ENCODE measurements around the gene RAB31. TPM values are rescaled to one million over a fixed set of nuclear protein-coding genes. Genes with fewer than 3 reads are reported as not detected.

Gene RAB31
- total RNA-seq, 2 donors from 2014 or later = 4.7 to 16.0 TPM

DNA sequence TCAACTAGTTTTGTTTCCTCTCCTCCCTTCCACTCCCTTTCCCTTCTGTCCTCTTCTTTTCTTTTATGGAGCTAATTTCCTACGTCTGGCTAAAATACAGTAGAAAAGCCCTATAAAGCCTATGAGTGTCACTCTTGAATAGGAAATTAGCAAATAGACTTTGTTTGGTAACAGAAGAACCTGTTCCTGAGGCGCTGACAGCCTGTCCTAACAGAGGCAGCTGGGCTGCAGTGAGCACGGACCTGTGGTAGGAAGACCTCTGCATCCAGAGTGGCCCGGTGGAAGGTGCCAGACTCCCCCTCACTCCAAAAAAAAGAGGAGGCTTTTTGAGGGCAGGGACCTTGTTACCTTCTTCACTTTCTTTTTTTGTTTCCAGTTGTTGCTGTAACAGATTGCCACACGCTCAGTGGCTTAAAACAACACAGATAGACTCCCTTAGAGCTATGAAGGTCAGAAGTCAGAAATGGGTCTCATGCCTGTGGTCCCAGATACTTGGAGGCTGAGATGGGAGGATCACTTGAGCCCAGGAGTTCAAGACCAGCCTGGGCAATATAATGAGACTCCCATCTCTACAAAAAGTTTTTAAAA is 96.5 kb downstream of the RAB31 start:
- Histone ChIP-seq H3K27ac (no peak overlapping the region), H3K4me1 (no peaks in the 10 kb centered on the region), H3K27me3 (no peaks in the 10 kb centered on the region), H3K9me3 (no peaks in the 10 kb centered on the region), H3K36me3 (no peaks in the 10 kb centered on the region), H3K9ac (ENCODE audit: low read depth in 2 of 2, low read length in 2 of 2) (no peak overlapping the region), H3K4me3 (no peak overlapping the region)
- DNase-seq = no peak
- intact Hi-C loops (cut with DNase I) = loop anchor here (10.0 kb wide), 1 partner anchor 150 kb away; no protein-coding TSS in a partner anchor
- TF ChIP-seq CTCF (IDR thresholded peaks at IDR 0.05) = no peak

DNA sequence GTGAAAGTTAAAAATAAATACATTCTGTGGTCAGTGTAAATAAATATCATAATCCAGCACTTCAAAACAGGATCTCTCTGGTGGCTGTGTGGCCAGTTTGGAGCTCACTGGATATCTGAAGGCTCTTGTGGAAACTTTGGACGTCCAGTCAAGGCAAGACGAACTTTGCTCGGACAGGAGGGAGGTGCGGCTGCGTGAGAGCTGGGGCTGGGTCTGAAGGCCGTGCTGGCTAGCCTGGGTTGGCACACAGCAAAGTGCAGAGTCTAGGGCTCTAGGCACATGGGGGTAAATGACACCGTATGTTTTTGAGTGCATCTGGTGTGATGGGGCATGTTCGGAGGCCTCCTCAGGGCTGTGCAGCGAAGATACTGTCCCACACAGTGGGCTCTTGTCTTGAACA is 98.8 kb downstream of the RAB31 start:
- Histone ChIP-seq H3K4me1 (no peaks in the 10 kb centered on the region), H3K27me3 (no peaks in the 10 kb centered on the region), H3K36me3 (no peaks in the 10 kb centered on the region), H3K9ac (ENCODE audit: low read depth in 2 of 2, low read length in 2 of 2) (no peak overlapping the region), H3K4me3 (no peak overlapping the region), H3K9me3 (no peaks in the 10 kb centered on the region), H3K27ac (no peak overlapping the region)
- intact Hi-C loops (cut with DNase I) = loop anchor here (10.0 kb wide), 1 partner anchor 148 kb away; no protein-coding TSS in a partner anchor
- no peak for DNase-seq
- no peak for TF ChIP-seq CTCF (IDR thresholded peaks at IDR 0.05)

- H3K4me3 ChIP-seq = no peak overlapping the region
These were observed 100.5 kb downstream of the RAB31 start for GRCh38 chr18:9808295-9809241.

DNA sequence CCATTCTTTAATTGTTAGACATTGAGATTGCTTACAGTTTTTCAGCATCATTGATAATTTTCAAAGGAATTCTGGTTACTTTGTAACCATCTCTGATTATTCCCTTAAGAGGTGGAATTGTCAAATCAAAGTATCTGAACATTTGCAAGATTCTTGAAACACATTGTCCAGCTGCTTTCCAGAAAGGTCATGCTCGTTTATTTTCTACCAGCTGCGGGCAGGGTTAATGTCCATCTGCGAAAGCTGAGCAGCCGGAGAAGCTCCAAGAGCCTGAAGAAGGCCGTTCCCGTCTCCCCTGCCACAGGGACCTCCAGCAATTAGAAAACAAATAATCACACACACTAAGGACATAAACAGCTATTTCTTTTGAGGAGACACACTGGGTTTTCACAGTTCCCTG is 101.6 kb downstream of the RAB31 start:
- no peaks in the 10 kb centered on the region for H3K27me3 ChIP-seq
- no peak for TF ChIP-seq CTCF (IDR thresholded peaks at IDR 0.05)
- no peak for DNase-seq
- H3K4me3 ChIP-seq = no peak overlapping the region
- no peak overlapping the region for H3K9ac ChIP-seq (ENCODE audit: low read depth in 2 of 2, low read length in 2 of 2)
- H3K9me3 ChIP-seq = no peaks in the 10 kb centered on the region
- no peaks in the 10 kb centered on the region for H3K36me3 ChIP-seq
- H3K27ac ChIP-seq = no peak overlapping the region
- no peaks in the 10 kb centered on the region for H3K4me1 ChIP-seq
- intact Hi-C loops (cut with DNase I) = loop anchor here (10.0 kb wide), 1 partner anchor 145 kb away; no protein-coding TSS in a partner anchor

More at GRCh38 chr18:9808295-9809241, 100.5 kb downstream of the RAB31 start:
- H3K4me1 ChIP-seq = no peaks in the 10 kb centered on the region
- H3K9me3 ChIP-seq = no peaks in the 10 kb centered on the region
- intact Hi-C loops (cut with DNase I) = loop anchor here (10.0 kb wide), 1 partner anchor 146 kb away; no protein-coding TSS in a partner anchor
- no peaks in the 10 kb centered on the region for H3K36me3 ChIP-seq
- DNase-seq = no peak
- no peak for TF ChIP-seq CTCF (IDR thresholded peaks at IDR 0.05)
- H3K27me3 ChIP-seq = no peaks in the 10 kb centered on the region
- no peak overlapping the region for H3K27ac ChIP-seq
- H3K9ac ChIP-seq (ENCODE audit: low read depth in 2 of 2, low read length in 2 of 2) = no peak overlapping the region

DNA sequence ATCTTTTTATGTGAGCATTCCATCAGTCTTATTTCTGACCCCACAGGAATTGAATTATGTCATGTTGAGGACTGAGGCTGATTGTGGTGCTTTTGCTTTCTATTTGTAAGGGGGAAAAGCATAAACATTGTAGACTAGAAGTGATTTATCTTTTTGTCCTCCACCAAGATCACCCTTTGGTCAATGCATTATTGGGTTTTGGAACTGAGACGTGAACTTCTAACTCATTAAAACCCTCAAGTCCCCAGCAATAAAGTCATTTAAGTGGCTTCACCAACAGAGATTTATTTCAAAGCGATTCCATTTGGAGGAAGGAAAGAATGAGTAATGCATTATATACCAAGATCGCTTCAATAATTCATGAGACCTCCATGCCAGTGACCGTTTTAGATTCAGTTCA is 102.2 kb downstream of the RAB31 start:
- no peak for TF ChIP-seq CTCF (IDR thresholded peaks at IDR 0.05)
- Histone ChIP-seq H3K4me1 (no peaks in the 10 kb centered on the region), H3K36me3 (no peaks in the 10 kb centered on the region), H3K27ac (no peak overlapping the region), H3K9ac (ENCODE audit: low read depth in 2 of 2, low read length in 2 of 2) (no peak overlapping the region), H3K27me3 (no peaks in the 10 kb centered on the region), H3K9me3 (no peaks in the 10 kb centered on the region), H3K4me3 (no peak overlapping the region)
- DNase-seq = no peak
- intact Hi-C loops (cut with DNase I) = no loop called here

All from colonic mucosa (tissue), 4 donors.